GM12891 (cell line): ENCODE data around the gene C1QTNF8.

Experiments used
- POLR2A ChIP-seq: IDR thresholded peaks from 2 replicates; pipeline ENCODE4 v1.6.1; 2011; ENCODE audit warnings: low read depth, low read length, control low read depth
- POLR2AphosphoS5 ChIP-seq: IDR thresholded peaks from 2 replicates; pipeline ENCODE4 v1.6.1; 2011; ENCODE audit warnings: low read depth, low read length, control low read depth
- SPI1 ChIP-seq: IDR thresholded peaks from 2 replicates; pipeline ENCODE4 v1.6.1; 2011; ENCODE audit warnings: low read depth, low read length, control low read depth
- TAF1 ChIP-seq: IDR thresholded peaks from 2 replicates; pipeline ENCODE4 v1.6.1; 2011; ENCODE audit warnings: low read depth, low read length, control low read depth

- TF ChIP-seq POLR2A (no peak), TAF1 (no peak), POLR2AphosphoS5 (no peak), SPI1 (no peak)
Measured at GRCh38 chr16:1117926-1118325, 21.9 kb upstream of the C1QTNF8 start.
